CD14-positive monocyte (primary cell): ENCODE measurements around the gene AGO1. TPM values are rescaled to one million over a fixed set of nuclear protein-coding genes. Genes with fewer than 3 reads are reported as not detected.

Experiments
- DNase-seq, 3 donors: peaks; one replicate each; pipeline ENCODE4 v3.0.0-alpha.2; 2011 to 2022
- H2AFZ ChIP-seq: 2 replicates; pipeline ENCODE4 v1.6.0; 2012; ENCODE audit warnings: mild to moderate bottlenecking, low read depth, low read length, inconsistent platforms; ENCODE audit not compliant: insufficient read depth, poor library complexity, severe bottlenecking
- H3K27ac ChIP-seq, 2 donors: 1 replicate in 1 of 2; 2 replicates in 1 of 2; pipeline ENCODE4 v1.5.1; 2012 to 2013; ENCODE audit warnings: low read length in 2 of 2, control low read depth in 1 of 2, inconsistent platforms in 1 of 2, low read depth in 1 of 2, mild to moderate bottlenecking in 1 of 2
- H3K27me3 ChIP-seq, 2 donors: one replicate each; pipeline versions ENCODE4 v1.6.0 to v1.6.1; 2011 to 2013; ENCODE audit warnings: low read length in 2 of 2; ENCODE audit not compliant: control insufficient read depth in 2 of 2, insufficient read depth in 2 of 2
- H3K36me3 ChIP-seq, 2 donors: replicated peaks in 1 of 2; 1 replicate in 1 of 2; 2 replicates in 1 of 2; pipeline versions ENCODE4 v1.5.1 to v1.6.1; 2012 to 2013; ENCODE audit warnings: low read length in 2 of 2, control low read depth in 1 of 2, inconsistent platforms in 1 of 2, mild to moderate bottlenecking in 1 of 2; ENCODE audit not compliant: insufficient read depth in 2 of 2, control insufficient read depth in 1 of 2
- H3K4me1 ChIP-seq, 2 donors: 1 replicate in 1 of 2; 2 replicates in 1 of 2; pipeline versions ENCODE4 v1.5.1 to v1.6.1; 2012 to 2013; ENCODE audit warnings: low read length in 2 of 2, control low read depth in 1 of 2, inconsistent platforms in 1 of 2, mild to moderate bottlenecking in 1 of 2, moderate library complexity in 1 of 2; ENCODE audit not compliant: insufficient read depth in 2 of 2, control insufficient read depth in 1 of 2
- H3K4me2 ChIP-seq: replicated peaks from 2 replicates; pipeline ENCODE3; 2012; ENCODE audit warnings: low read length, moderate library complexity, mild to moderate bottlenecking; ENCODE audit not compliant: poor library complexity, severe bottlenecking; ENCODE audit errors: extremely low read depth
- H3K4me3 ChIP-seq, 3 experiments: fragments of 200-600 bp in 1 of 3; sonication (generic) in 1 of 3; replicated peaks in 1 of 3; 1 replicate in 2 of 3; 2 replicates in 1 of 3; pipeline ENCODE4 v1.5.1; 2011 to 2013; ENCODE audit warnings: low read length in 3 of 3, mild to moderate bottlenecking in 3 of 3, control low read depth in 2 of 3, low read depth in 2 of 3, inconsistent platforms in 1 of 3, moderate library complexity in 1 of 3
- H3K79me2 ChIP-seq: 2 replicates; pipeline ENCODE4 v1.6.0; 2012; ENCODE audit warnings: mild to moderate bottlenecking, control low read depth, inconsistent platforms, low read length, moderate library complexity; ENCODE audit not compliant: insufficient read depth
- H3K9ac ChIP-seq: 2 replicates; pipeline ENCODE4 v1.6.0; 2017; ENCODE audit warnings: low read length, mild to moderate bottlenecking; ENCODE audit not compliant: insufficient read depth, poor library complexity, severe bottlenecking
- H3K9me3 ChIP-seq, 2 donors: replicated peaks in 1 of 2; 1 replicate in 1 of 2; 2 replicates in 1 of 2; pipeline versions ENCODE4 v1.5.1 to v1.6.1; 2012 to 2013; ENCODE audit warnings: low read length in 2 of 2, control low read depth in 1 of 2; ENCODE audit not compliant: control insufficient read depth in 1 of 2, insufficient read depth in 1 of 2
- H4K20me1 ChIP-seq: 2 replicates; pipeline ENCODE4 v1.6.0; 2012; ENCODE audit warnings: mild to moderate bottlenecking, low read length, control low read depth, moderate library complexity; ENCODE audit not compliant: insufficient read depth
- H3K27ac Mint-ChIP-seq, 7 donors: one replicate each; pipeline ENCODE4 v1.8.0; 2020; ENCODE audit warnings: mild to moderate bottlenecking in 7 of 7, mixed read lengths in 7 of 7, moderate library complexity in 6 of 7, inconsistent platforms in 2 of 7
- H3K27me3 Mint-ChIP-seq, 3 donors: one replicate each; pipeline ENCODE4 v1.8.0; 2021 to 2022; ENCODE audit warnings: low read depth in 3 of 3, mild to moderate bottlenecking in 3 of 3, mixed read lengths in 3 of 3, moderate library complexity in 3 of 3, inconsistent platforms in 1 of 3
- H3K36me3 Mint-ChIP-seq, 2 donors: one replicate each; pipeline ENCODE4 v1.8.0; 2020; ENCODE audit warnings: mixed read lengths in 2 of 2, inconsistent platforms in 1 of 2, mild to moderate bottlenecking in 1 of 2
- H3K4me1 Mint-ChIP-seq: one replicate; pipeline ENCODE4 v1.8.0; 2020; ENCODE audit warnings: mild to moderate bottlenecking, mixed read lengths
- H3K4me3 Mint-ChIP-seq, 2 donors: one replicate each; pipeline ENCODE4 v1.8.0; 2020; ENCODE audit warnings: mild to moderate bottlenecking in 2 of 2, mixed read lengths in 2 of 2, moderate library complexity in 1 of 2
- H3K9me3 Mint-ChIP-seq, 7 donors: one replicate each; pipeline ENCODE4 v1.8.0; 2020 to 2022; ENCODE audit warnings: mixed read lengths in 7 of 7, mild to moderate bottlenecking in 6 of 7, moderate library complexity in 6 of 7, inconsistent platforms in 2 of 7
- CTCF ChIP-seq: fragments of 200-600 bp; IDR thresholded peaks from one replicate; pipeline ENCODE4 v1.8.0; 2022; ENCODE audit warnings: antibody characterized with exemption, mild to moderate bottlenecking
- whole genome bisulfite sequencing: methylation state at CpG from one replicate; pipeline ENCODE4 v1.1.5; 2013; ENCODE audit warnings: missing lambda C conversion rate; ENCODE audit not compliant: insufficient coverage; 5-methylcytosine and 5-hydroxymethylcytosine counted together
- intact Hi-C, 2 donors: fragments of 100-400 bp; cut with micrococcal nuclease; formaldehyde crosslinking; loops; one replicate each; pipeline versions ENCODE4 v1.15.0 to v1.15.1; 2023
- polyA plus RNA-seq, 3 donors: library from polyadenylated mRNA; depleted of rRNA in 1 of 3; unstranded in 2 of 3; stranded (reverse) in 1 of 3; fragments of 300-500 nt in 2 of 3; fragments of >200 nt in 1 of 3; fragmentation: Illumina TruSeq in 2 of 3; gene quantifications; 1 replicate in 2 of 3; 2 replicates in 1 of 3; pipeline ENCODE4 v1.2.3, GENCODE V29; 2012 to 2021

Gene AGO1
- polyA plus RNA-seq, 3 donors, result 10.9 to 19.4 (median 13.9) TPM

- no peaks in the 10 kb centered on the region for H3K9me3 Mint-ChIP-seq
- TF ChIP-seq CTCF, result no peak
- peak overlapping the region in 1 of 2 donors; percentile 53 for H3K4me3 Mint-ChIP-seq
- H3K4me3 ChIP-seq, result peak overlapping the region in 1 of 3 experiments; percentile 89
- H3K79me2 ChIP-seq, result peaks cover 69% of the 10 kb centered on the region
- peak overlapping the region; percentile 88 for H3K4me2 ChIP-seq
- H3K36me3 ChIP-seq, result no peaks in the 10 kb centered on the region
- no peaks in the 10 kb centered on the region for H3K9me3 ChIP-seq
- H3K4me1 ChIP-seq, result peaks cover 34 to 52% of the 10 kb centered on the region in 2 donors
- peak overlapping the region in 3 of 7 donors; percentile 8 to 38 (median 35) for H3K27ac Mint-ChIP-seq
- intact Hi-C loops, result loop anchor here (5.0 to 10.0 kb wide), 3 partner anchors 41 to 128 kb away; partner anchors contain the start of genes AGO1 (in 1 of the 2) and AGO4 (in 1 of the 2)
- H3K27me3 ChIP-seq, result no peaks in the 10 kb centered on the region
- H3K4me1 Mint-ChIP-seq, result peaks cover 45% of the 10 kb centered on the region
- no peaks in the 10 kb centered on the region for H3K27me3 Mint-ChIP-seq
- H3K36me3 Mint-ChIP-seq, result peaks cover 0 to 3% of the 10 kb centered on the region in 2 donors
- no peak for DNase-seq
- H3K27ac ChIP-seq, result peak overlapping the region in 1 of 2 donors; percentile 27
- no peak overlapping the region for H3K9ac ChIP-seq
- peaks cover 19% of the 10 kb centered on the region for H4K20me1 ChIP-seq
- no peak overlapping the region for H2AFZ ChIP-seq
These were observed 49.9 kb downstream of the AGO1 start for GRCh38 chr1:35932941-35933340.

DNA sequence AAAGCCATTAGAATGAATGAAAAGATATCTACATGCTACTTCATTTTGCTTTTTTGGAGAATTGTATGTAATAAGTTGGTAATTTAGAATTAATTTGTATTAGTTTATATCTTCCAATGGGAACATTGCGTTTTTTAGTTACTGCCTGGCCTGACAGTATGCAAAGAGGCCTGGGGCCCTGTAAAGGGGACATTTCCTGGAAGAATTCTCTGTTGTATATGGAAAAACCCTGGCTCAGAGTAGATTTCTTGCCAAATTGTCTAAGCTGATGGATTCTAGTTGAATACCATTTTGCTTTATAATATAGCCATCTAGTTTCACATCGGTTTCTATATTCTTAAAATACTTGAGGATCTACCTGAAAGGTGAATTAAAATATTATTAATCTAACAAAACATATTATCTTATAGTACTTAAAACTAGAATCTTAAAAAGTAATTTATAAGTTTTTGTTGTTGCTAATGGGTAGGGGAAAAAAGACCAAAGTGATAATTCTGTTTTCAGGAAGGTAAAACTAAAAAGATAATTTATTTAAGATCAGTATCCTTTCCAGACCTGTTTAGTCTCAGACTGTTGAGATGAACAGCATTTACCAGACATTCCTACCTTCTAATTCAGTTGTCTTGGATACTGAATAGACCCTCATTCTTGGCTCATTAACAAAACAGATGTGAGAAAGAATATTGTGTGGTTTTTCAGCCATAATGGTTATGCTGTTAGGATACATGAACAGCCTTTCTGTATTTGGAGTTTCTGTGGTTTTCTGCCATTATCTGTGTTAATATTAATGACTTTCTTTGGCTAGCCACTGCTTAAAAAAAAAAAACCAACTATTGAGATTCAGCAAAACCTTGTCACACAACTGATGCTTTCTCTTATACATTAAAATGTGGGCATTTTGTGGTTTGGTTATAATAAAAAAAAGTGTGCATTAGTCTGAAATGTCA lies 52.7 kb downstream of the AGO1 start:
- H3K9me3 ChIP-seq, result no peaks in the 10 kb centered on the region
- H3K27me3 Mint-ChIP-seq, result no peaks in the 10 kb centered on the region
- H3K4me3 ChIP-seq, result no peak overlapping the region
- peaks cover 40% of the 10 kb centered on the region for H3K4me1 Mint-ChIP-seq
- H3K79me2 ChIP-seq, result peaks cover 97% of the 10 kb centered on the region
- H3K27ac Mint-ChIP-seq, result peak overlapping the region in 2 of 7 donors; percentile 79 to 93
- no peaks in the 10 kb centered on the region for H3K27me3 ChIP-seq
- H4K20me1 ChIP-seq, result peaks cover 26% of the 10 kb centered on the region
- WGBS, result no CpG with 5 or more reads among the region's 2 CpGs
- H3K9me3 Mint-ChIP-seq, result no peaks in the 10 kb centered on the region
- peaks cover 29 to 41% of the 10 kb centered on the region in 2 donors for H3K4me1 ChIP-seq
- DNase-seq, result no peak
- no peaks in the 10 kb centered on the region for H3K36me3 ChIP-seq
- no peak overlapping the region for H3K27ac ChIP-seq
- no peak for TF ChIP-seq CTCF
- H3K36me3 Mint-ChIP-seq, result peaks cover 2 to 8% of the 10 kb centered on the region in 2 donors
- no peak overlapping the region for H3K4me3 Mint-ChIP-seq
- H3K9ac ChIP-seq, result no peak overlapping the region
- no peak overlapping the region for H2AFZ ChIP-seq
- intact Hi-C loops, result loop anchor here in 1 of 2 donors (10.0 kb wide), 1 partner anchor 131 kb away; the partner anchor contains the start of gene AGO4
- no peak overlapping the region for H3K4me2 ChIP-seq
